Measurements from ENCODE around the gene IMP4. TPM values are rescaled to one million over a fixed set of nuclear protein-coding genes. Genes with fewer than 3 reads are reported as not detected.

The IMP4 gene
- total RNA-seq, 1 experiment from 2014 or later = 120 TPM

- Mint-ChIP-seq H3K36me3 (ENCODE audit: insufficient read depth, unreplicated experiment) (no peaks in the 10 kb centered on the region), H3K9me3 (ENCODE audit: unreplicated experiment) (no peaks in the 10 kb centered on the region), H3K27ac (ENCODE audit: unreplicated experiment) (no peak overlapping the region), H3K4me1 (ENCODE audit: low read depth, unreplicated experiment) (peaks cover 7% of the 10 kb centered on the region), H3K4me3 (ENCODE audit: unreplicated experiment) (no peak overlapping the region), H3K27me3 (ENCODE audit: insufficient read depth, unreplicated experiment) (no peaks in the 10 kb centered on the region)
- intact Hi-C loops (cut with micrococcal nuclease; ENCODE audit: unreplicated experiment) = no loop called here
- Histone ChIP-seq H3K27me3 (replicated peaks; ENCODE audit: control insufficient read depth, insufficient read depth, low read length) (no peaks in the 10 kb centered on the region), H3K4me3 (ENCODE audit: low read depth, low read length) (no peak overlapping the region), H3K36me3 (ENCODE audit: control insufficient read depth, insufficient read depth, low read length) (no peaks in the 10 kb centered on the region), H3K4me1 (peaks cover 7% of the 10 kb centered on the region; the same call in 1 of the 2 replicates), H3K9me3 (no peaks in the 10 kb centered on the region)
- no peak for TF ChIP-seq CTCF (IDR thresholded peaks at IDR 0.05; ENCODE audit: insufficient read depth in 1 of 2, low read depth in 1 of 2, low read length in 1 of 2, severe bottlenecking in 1 of 2, unreplicated experiment in 1 of 2)
- DNase-seq = no peak
- POLR2A ChIA-PET = no interaction called here
- BruUV-seq (replicated peaks) = no TSS peak
- CTCF ChIA-PET = no interaction called here
These were observed 44.3 kb downstream of the IMP4 start for GRCh38 chr2:130387071-130387400.

GRCh38 chr2:130387804-130388203, 45.1 kb downstream of the IMP4 start:
- no peaks in the 10 kb centered on the region for H3K9me3 Mint-ChIP-seq (ENCODE audit: unreplicated experiment)
- no TSS peak for BruUV-seq (replicated peaks)
- H3K4me1 Mint-ChIP-seq (ENCODE audit: low read depth, unreplicated experiment) = peaks cover 7% of the 10 kb centered on the region
- intact Hi-C loops (cut with micrococcal nuclease; ENCODE audit: unreplicated experiment) = no loop called here
- no peak overlapping the region for H3K27ac Mint-ChIP-seq (ENCODE audit: unreplicated experiment)
- no peaks in the 10 kb centered on the region for H3K27me3 Mint-ChIP-seq (ENCODE audit: insufficient read depth, unreplicated experiment)
- Histone ChIP-seq H3K36me3 (ENCODE audit: control insufficient read depth, insufficient read depth, low read length) (no peaks in the 10 kb centered on the region), H3K4me3 (ENCODE audit: low read depth, low read length) (no peak overlapping the region), H3K4me1 (peaks cover 11% of the 10 kb centered on the region; the same call in 1 of the 2 replicates), H3K9me3 (no peaks in the 10 kb centered on the region), H3K27me3 (replicated peaks; ENCODE audit: control insufficient read depth, insufficient read depth, low read length) (no peaks in the 10 kb centered on the region)
- H3K36me3 Mint-ChIP-seq (ENCODE audit: insufficient read depth, unreplicated experiment) = no peaks in the 10 kb centered on the region
- DNase-seq = no peak
- ChIA-PET CTCF (no interaction called here), POLR2A (no interaction called here)
- H3K4me3 Mint-ChIP-seq (ENCODE audit: unreplicated experiment) = no peak overlapping the region
- TF ChIP-seq CTCF (IDR thresholded peaks at IDR 0.05; ENCODE audit: insufficient read depth in 1 of 2, low read depth in 1 of 2, low read length in 1 of 2, severe bottlenecking in 1 of 2, unreplicated experiment in 1 of 2) = no peak

- BruUV-seq (replicated peaks) = no TSS peak
- no peaks in the 10 kb centered on the region for H3K27me3 Mint-ChIP-seq (ENCODE audit: insufficient read depth, unreplicated experiment)
- CTCF ChIA-PET = no interaction called here
These were observed 45.7 kb downstream of the IMP4 start for GRCh38 chr2:130388221-130388907.

More at GRCh38 chr2:130388221-130388907, 45.7 kb downstream of the IMP4 start:
- Mint-ChIP-seq H3K9me3 (ENCODE audit: unreplicated experiment) (no peaks in the 10 kb centered on the region), H3K4me1 (ENCODE audit: low read depth, unreplicated experiment) (peaks cover 10% of the 10 kb centered on the region), H3K4me3 (ENCODE audit: unreplicated experiment) (no peak overlapping the region), H3K27ac (ENCODE audit: unreplicated experiment) (no peak overlapping the region), H3K36me3 (ENCODE audit: insufficient read depth, unreplicated experiment) (peaks cover 2% of the 10 kb centered on the region)
- no peaks in the 10 kb centered on the region for H3K9me3 ChIP-seq
- DNase-seq = no peak
- intact Hi-C loops (cut with micrococcal nuclease; ENCODE audit: unreplicated experiment) = no loop called here
- no peak for TF ChIP-seq CTCF (IDR thresholded peaks at IDR 0.05; ENCODE audit: insufficient read depth in 1 of 2, low read depth in 1 of 2, low read length in 1 of 2, severe bottlenecking in 1 of 2, unreplicated experiment in 1 of 2)
- H3K27me3 ChIP-seq (replicated peaks; ENCODE audit: control insufficient read depth, insufficient read depth, low read length) = no peaks in the 10 kb centered on the region
- POLR2A ChIA-PET = no interaction called here
- peaks cover 15% of the 10 kb centered on the region for H3K4me1 ChIP-seq
- H3K36me3 ChIP-seq (ENCODE audit: control insufficient read depth, insufficient read depth, low read length) = no peaks in the 10 kb centered on the region
- no peak overlapping the region for H3K4me3 ChIP-seq (ENCODE audit: low read depth, low read length)
